Retinal pigment epithelial cell (primary cell): ENCODE results near the gene PDGFC.

Source experiments
- DNase-seq: peaks from one replicate; pipeline ENCODE4 v3.0.0-alpha.2; 2010; ENCODE audit warnings: low read depth
- H3K4me3 ChIP-seq: 2 replicates; pipeline ENCODE4 v1.5.1; 2011; ENCODE audit warnings: mild to moderate bottlenecking, low read length, control low read depth, moderate library complexity
- CTCF ChIP-seq: conservative IDR thresholded peaks from 2 replicates; pipeline ENCODE4 v1.5.1; 2011; ENCODE audit warnings: low read depth, low read length, control low read depth, inconsistent platforms

Gene PDGFC

GRCh38 chr4:156749426-156750403 is 221.9 kb downstream of the PDGFC start:
- TF ChIP-seq CTCF = no peak
- H3K4me3 ChIP-seq = no peak overlapping the region
- no peak for DNase-seq

GRCh38 chr4:156746111-156746510 is 225.5 kb downstream of the PDGFC start:
- DNase-seq = no peak
- no peak overlapping the region for H3K4me3 ChIP-seq
- TF ChIP-seq CTCF = no peak

GRCh38 chr4:156738766-156739165 is 232.8 kb downstream of the PDGFC start:
- no peak for TF ChIP-seq CTCF
- no peak for DNase-seq

GRCh38 chr4:156734965-156735895 is 236.4 kb downstream of the PDGFC start:
- no peak for DNase-seq
- H3K4me3 ChIP-seq = no peak overlapping the region
- TF ChIP-seq CTCF = no peak

More at GRCh38 chr4:156738766-156739165, 232.8 kb downstream of the PDGFC start:
- no peak overlapping the region for H3K4me3 ChIP-seq

- TF ChIP-seq CTCF = no peak
- no peak overlapping the region for H3K4me3 ChIP-seq
- DNase-seq = no peak
Measured at GRCh38 chr4:156733582-156733981, 238.0 kb downstream of the PDGFC start.

GRCh38 chr4:156732634-156733033 is 239.0 kb downstream of the PDGFC start:
- no peak for DNase-seq

More at GRCh38 chr4:156732634-156733033, 239.0 kb downstream of the PDGFC start:
- no peak for TF ChIP-seq CTCF
- no peak overlapping the region for H3K4me3 ChIP-seq
